ENCODE data around the gene EFEMP1.

DNA sequence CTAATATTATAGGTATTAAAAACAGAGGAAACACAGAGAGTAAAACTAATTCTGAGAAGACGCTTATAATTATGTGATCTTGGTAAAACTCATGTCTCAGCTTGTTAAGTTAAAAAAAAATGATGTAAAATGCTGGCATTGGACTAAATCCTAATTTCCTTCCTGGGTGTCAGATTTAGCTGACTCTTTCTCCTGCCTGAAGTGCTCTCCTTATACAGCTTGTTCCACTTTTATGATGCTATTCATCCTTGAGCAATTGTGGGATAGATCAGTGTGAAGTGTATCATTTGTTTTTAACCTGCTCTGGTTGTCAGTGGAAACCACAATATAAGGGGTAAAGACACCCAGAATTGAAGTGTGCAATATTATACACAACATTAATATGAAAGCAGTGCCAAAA lies 84.9 kb downstream of the EFEMP1 start:
- TF ChIP-seq, protein P1, sequence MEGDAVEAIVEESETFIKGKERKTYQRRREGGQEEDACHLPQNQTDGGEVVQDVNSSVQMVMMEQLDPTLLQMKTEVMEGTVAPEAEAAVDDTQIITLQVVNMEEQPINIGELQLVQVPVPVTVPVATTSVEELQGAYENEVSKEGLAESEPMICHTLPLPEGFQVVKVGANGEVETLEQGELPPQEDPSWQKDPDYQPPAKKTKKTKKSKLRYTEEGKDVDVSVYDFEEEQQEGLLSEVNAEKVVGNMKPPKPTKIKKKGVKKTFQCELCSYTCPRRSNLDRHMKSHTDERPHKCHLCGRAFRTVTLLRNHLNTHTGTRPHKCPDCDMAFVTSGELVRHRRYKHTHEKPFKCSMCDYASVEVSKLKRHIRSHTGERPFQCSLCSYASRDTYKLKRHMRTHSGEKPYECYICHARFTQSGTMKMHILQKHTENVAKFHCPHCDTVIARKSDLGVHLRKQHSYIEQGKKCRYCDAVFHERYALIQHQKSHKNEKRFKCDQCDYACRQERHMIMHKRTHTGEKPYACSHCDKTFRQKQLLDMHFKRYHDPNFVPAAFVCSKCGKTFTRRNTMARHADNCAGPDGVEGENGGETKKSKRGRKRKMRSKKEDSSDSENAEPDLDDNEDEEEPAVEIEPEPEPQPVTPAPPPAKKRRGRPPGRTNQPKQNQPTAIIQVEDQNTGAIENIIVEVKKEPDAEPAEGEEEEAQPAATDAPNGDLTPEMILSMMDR (IDR thresholded peaks at IDR 0.05), result no peak
- TF ChIP-seq POLR2A (IDR thresholded peaks at IDR 0.05) (no peak), EP300 (IDR thresholded peaks at IDR 0.05) (no peak)

Data from upper lobe of left lung (tissue), 4 donors.